Cardiac muscle cell (in vitro differentiated cells and primary cell): Measurements from ENCODE around the gene NIN. TPM values are rescaled to one million over a fixed set of nuclear protein-coding genes. Genes with fewer than 3 reads are reported as not detected.

ENCODE experiments used
- DNase-seq, 2 donors: peaks; one replicate each; pipeline versions ENCODE4 v3.0.0 to v3.0.0-alpha.2; 2010 to 2017; ENCODE audit warnings: low read depth in 1 of 2, low spot score in 1 of 2
- H3K27ac ChIP-seq: fragments of 200-600 bp; sonication (generic); 2 replicates; pipeline ENCODE4 v1.5.1; 2016
- H3K27me3 ChIP-seq: fragments of 200-600 bp; sonication (generic); 2 replicates; pipeline ENCODE4 v1.6.0; 2016; ENCODE audit warnings: control low read depth
- H3K36me3 ChIP-seq: fragments of 200-600 bp; sonication (generic); 2 replicates; pipeline ENCODE4 v1.5.1; 2016; ENCODE audit warnings: control low read depth
- H3K4me1 ChIP-seq: fragments of 200-600 bp; sonication (generic); 2 replicates; pipeline ENCODE4 v1.8.1; 2017; ENCODE audit warnings: low read depth, mild to moderate bottlenecking, mixed run types
- H3K4me3 ChIP-seq: fragments of 200-600 bp; sonication (generic); 2 replicates; pipeline ENCODE4 v1.5.1; 2016; ENCODE audit warnings: mild to moderate bottlenecking
- H3K9me3 ChIP-seq: fragments of 200-600 bp; sonication (generic); 2 replicates; pipeline ENCODE4 v1.5.1; 2017; ENCODE audit warnings: low read depth, mild to moderate bottlenecking, control low read depth
- CTCF ChIP-seq: IDR thresholded peaks from 2 replicates; pipeline ENCODE4 v1.5.1; 2012; ENCODE audit warnings: low read depth, mild to moderate bottlenecking, low read length
- polyA plus RNA-seq: library from polyadenylated mRNA; unstranded; fragments of >200 nt; fragmentation: Nextera tagmentation; extraction: Ambion mirVana; gene quantifications from 2 replicates; pipeline ENCODE4 v1.2.1, GENCODE V29; 2016
- total RNA-seq: library from RNA; depleted of rRNA; stranded (reverse); fragments of >200 nt; gene quantifications from 2 replicates; pipeline ENCODE4 v1.2.3, GENCODE V29; 2016

NIN gene
- 14.9 and 35.5 TPM in 2 replicates for total RNA-seq
- polyA plus RNA-seq: 12.1 and 13.2 TPM in 2 replicates

- Histone ChIP-seq H3K27ac (peak within 1 kb of the TSS; percentile 80), H3K4me1 (no peaks in the 10 kb centered on the region), H3K4me3 (peak within 1 kb of the TSS; percentile 99), H3K9me3 (no peaks in the 10 kb centered on the region), H3K36me3 (no peaks in the 10 kb centered on the region), H3K27me3 (peaks cover 65% of the 10 kb centered on the region)
- no peak for TF ChIP-seq CTCF
- peak; percentile 86 to 93 for DNase-seq
These were observed at the start of gene NIN for GRCh38 chr14:50830932-50831725. Gene NIN (minus strand): TSS chr14:50831162. CDS start chr14:50822056, 9,106 bp downstream.

GRCh38 chr14:50875359-50876070, 44.6 kb upstream of the NIN start:
- no peaks in the 10 kb centered on the region for H3K9me3 ChIP-seq
- H3K4me3 ChIP-seq: no peak overlapping the region
- peaks cover 49% of the 10 kb centered on the region for H3K27me3 ChIP-seq
- TF ChIP-seq CTCF: no peak
- H3K27ac ChIP-seq: no peak overlapping the region
- H3K36me3 ChIP-seq: no peaks in the 10 kb centered on the region
- H3K4me1 ChIP-seq: no peaks in the 10 kb centered on the region
- no peak for DNase-seq

GRCh38 chr14:50874757-50875156, 43.8 kb upstream of the NIN start:
- TF ChIP-seq CTCF: no peak
- H3K36me3 ChIP-seq: no peaks in the 10 kb centered on the region
- no peak overlapping the region for H3K27ac ChIP-seq
- no peaks in the 10 kb centered on the region for H3K9me3 ChIP-seq
- no peaks in the 10 kb centered on the region for H3K4me1 ChIP-seq
- H3K27me3 ChIP-seq: peaks cover 56% of the 10 kb centered on the region
- H3K4me3 ChIP-seq: no peak overlapping the region
- DNase-seq: no peak

- TF ChIP-seq CTCF: no peak
- Histone ChIP-seq H3K27me3 (peaks cover 58% of the 10 kb centered on the region), H3K9me3 (no peaks in the 10 kb centered on the region), H3K4me1 (no peaks in the 10 kb centered on the region), H3K4me3 (peak within 1 kb of the TSS; percentile 4), H3K36me3 (no peaks in the 10 kb centered on the region), H3K27ac (no peak within 1 kb of the TSS)
- peak; percentile 31 to 33 for DNase-seq
These were observed 41.2 kb upstream of the NIN start, which contains the start of gene ABHD12B for GRCh38 chr14:50871914-50872732. Gene ABHD12B (plus strand): TSS chr14:50872053. CDS start chr14:50872175, 122 bp downstream.

GRCh38 chr14:50871228-50871627, 40.3 kb upstream of the NIN start:
- H3K27me3 ChIP-seq: peaks cover 58% of the 10 kb centered on the region
- no peak for TF ChIP-seq CTCF
- no peak for DNase-seq
- H3K36me3 ChIP-seq: no peaks in the 10 kb centered on the region
- no peak overlapping the region for H3K27ac ChIP-seq
- H3K4me1 ChIP-seq: no peaks in the 10 kb centered on the region
- H3K9me3 ChIP-seq: no peaks in the 10 kb centered on the region
- H3K4me3 ChIP-seq: no peak overlapping the region
